ENCODE measurements around the gene DGUOK. TPM values are rescaled to one million over a fixed set of nuclear protein-coding genes. Genes with fewer than 3 reads are reported as not detected.

The DGUOK gene
- total and polyA plus RNA-seq, 7 donors: 31.6 to 132 (median 48.1) TPM

DNA sequence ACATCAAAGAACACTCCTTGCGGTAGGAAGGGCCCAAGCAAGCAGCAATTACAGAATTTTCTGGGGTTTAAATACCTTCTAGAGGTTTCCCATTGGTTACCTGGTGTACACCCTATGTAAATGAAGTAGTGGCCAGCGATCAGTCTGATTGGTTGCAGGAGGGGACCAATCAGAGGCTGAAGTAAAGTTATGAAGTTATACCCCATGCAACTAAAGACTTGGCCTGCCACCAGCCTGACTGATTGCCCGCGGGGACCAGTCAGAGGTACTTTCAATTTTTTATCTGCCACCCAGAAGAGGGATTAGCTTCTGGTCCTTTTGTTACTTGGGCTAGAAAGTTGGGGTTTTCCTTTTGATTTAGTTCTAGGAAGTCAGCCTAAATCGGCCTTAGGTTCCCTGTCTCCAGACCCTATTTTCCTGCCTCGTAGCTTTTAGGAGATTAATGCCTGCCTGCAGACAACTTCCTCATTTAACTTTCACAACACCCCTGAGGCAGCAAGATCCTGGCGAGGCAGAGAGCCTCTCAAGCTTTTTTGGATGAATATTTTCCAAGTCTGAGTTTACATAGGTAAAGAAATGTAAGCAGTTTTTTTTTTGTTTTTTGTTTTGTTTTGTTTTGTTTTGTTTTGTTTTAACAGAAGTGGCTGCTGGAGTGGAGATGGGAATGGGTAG, 1.5 kb upstream of the DGUOK start:
- H3K4me3 ChIP-seq: no peak overlapping the region
- H3K36me3 ChIP-seq: no peaks in the 10 kb centered on the region
- no peak for TF ChIP-seq POLR2AphosphoS5 (IDR thresholded peaks at IDR 0.05)
- no peak for TF ChIP-seq EP300 (IDR thresholded peaks at IDR 0.05)
- no peak for TF ChIP-seq POLR2A (IDR thresholded peaks at IDR 0.05)
- TF ChIP-seq, protein P1, sequence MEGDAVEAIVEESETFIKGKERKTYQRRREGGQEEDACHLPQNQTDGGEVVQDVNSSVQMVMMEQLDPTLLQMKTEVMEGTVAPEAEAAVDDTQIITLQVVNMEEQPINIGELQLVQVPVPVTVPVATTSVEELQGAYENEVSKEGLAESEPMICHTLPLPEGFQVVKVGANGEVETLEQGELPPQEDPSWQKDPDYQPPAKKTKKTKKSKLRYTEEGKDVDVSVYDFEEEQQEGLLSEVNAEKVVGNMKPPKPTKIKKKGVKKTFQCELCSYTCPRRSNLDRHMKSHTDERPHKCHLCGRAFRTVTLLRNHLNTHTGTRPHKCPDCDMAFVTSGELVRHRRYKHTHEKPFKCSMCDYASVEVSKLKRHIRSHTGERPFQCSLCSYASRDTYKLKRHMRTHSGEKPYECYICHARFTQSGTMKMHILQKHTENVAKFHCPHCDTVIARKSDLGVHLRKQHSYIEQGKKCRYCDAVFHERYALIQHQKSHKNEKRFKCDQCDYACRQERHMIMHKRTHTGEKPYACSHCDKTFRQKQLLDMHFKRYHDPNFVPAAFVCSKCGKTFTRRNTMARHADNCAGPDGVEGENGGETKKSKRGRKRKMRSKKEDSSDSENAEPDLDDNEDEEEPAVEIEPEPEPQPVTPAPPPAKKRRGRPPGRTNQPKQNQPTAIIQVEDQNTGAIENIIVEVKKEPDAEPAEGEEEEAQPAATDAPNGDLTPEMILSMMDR (IDR thresholded peaks at IDR 0.05): no peak
- peaks cover 0 to 29% (median 27%) of the 10 kb centered on the region in 4 donors for H3K4me1 ChIP-seq
- no peak overlapping the region for H3K27ac ChIP-seq
- WGBS, 2 donors: 23 to 66% methylated on average over 7 of the region's 7 CpGs
- DNase-seq: peak; percentile 45
- intact Hi-C loops (cut with DNase I): loop anchor here (5.0 to 10.0 kb wide), 2 partner anchors 77 to 550 kb away; partner anchors contain the start of gene MRPL53
- H3K27me3 ChIP-seq: no peaks in the 10 kb centered on the region
- H3K9me3 ChIP-seq: no peaks in the 10 kb centered on the region

DNA sequence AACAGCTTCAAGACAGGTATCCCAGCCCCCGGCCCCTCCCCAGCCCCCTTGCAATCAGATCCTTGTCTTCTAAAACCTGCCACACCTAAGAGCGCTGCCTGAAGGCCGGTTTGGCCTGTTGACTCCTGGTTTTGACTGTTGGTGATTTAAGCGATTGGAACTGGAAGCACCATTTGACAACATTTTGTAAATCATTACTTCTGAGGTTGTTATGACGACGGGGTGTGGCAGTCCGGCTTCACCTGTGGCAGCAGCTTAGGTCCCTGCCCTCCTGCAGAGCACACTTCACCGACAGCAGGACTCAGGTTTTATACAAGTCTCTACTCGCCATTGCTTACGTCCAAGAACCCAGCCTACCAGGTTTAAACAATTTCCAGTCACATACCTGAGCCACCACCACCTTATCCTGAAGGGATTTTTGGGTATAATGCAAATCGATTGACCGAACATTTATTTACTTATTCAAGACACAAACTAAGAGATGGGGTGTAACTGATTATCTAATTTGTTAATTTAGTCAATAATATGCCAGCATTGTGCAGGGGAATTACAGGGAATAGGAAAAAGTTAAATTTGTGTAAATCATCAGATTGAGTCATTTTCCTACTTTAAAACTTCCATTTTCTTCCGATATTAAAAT, 707 bp upstream of the DGUOK start:
- Histone ChIP-seq H3K9me3 (no peaks in the 10 kb centered on the region), H3K4me3 (peak overlapping the region in 3 of 4 donors; percentile 67 to 76 (median 75)), H3K27me3 (no peaks in the 10 kb centered on the region), H3K27ac (peak overlapping the region; percentile 93 to 96 (median 94)), H3K36me3 (no peaks in the 10 kb centered on the region), H3K4me1 (peaks cover 0 to 34% (median 28%) of the 10 kb centered on the region in 4 donors)
- TF ChIP-seq POLR2A (IDR thresholded peaks at IDR 0.05) (peak in 1 of 2 donors; percentile 19), POLR2AphosphoS5 (IDR thresholded peaks at IDR 0.05) (no peak), EP300 (IDR thresholded peaks at IDR 0.05) (no peak)
- TF ChIP-seq, protein P1 (IDR thresholded peaks at IDR 0.05): no peak
- intact Hi-C loops (cut with DNase I): loop anchor here (2.0 to 10.0 kb wide), 3 partner anchors 59 to 549 kb away; partner anchors contain the start of genes MRPL53 and TET3
- DNase-seq: peak; percentile 64
- WGBS, 2 donors: 17 to 64% methylated on average over 13 of the region's 13 CpGs

DNA sequence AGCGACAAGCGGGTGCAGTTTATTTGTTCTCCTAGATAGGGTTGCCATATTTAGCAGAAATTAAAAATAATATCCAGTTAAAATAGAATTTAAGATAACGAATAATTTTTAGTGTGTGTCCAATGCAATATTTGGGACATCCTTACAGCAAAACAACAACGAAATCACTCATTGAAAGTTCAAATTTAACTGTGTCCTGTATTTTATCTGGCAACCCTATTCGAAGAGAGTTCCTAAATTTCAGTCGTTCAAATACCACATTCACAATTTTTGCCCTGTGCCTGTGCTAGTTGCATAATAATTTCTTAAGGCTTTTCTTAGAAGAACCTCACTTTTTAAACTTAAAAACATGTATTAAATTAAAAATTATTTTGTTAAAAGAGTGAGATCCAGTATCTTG, 664 bp downstream of the DGUOK start:
- 5 to 17% methylated on average over 6 of the region's 6 CpGs for WGBS, 2 donors
- intact Hi-C loops (cut with DNase I): loop anchor here (2.0 to 10.0 kb wide), 3 partner anchors 57 to 547 kb away; partner anchors contain the start of genes MRPL53 and TET3
- TF ChIP-seq EP300 (IDR thresholded peaks at IDR 0.05) (no peak), POLR2AphosphoS5 (IDR thresholded peaks at IDR 0.05) (no peak), POLR2A (IDR thresholded peaks at IDR 0.05) (no peak)
- TF ChIP-seq, protein P1 (IDR thresholded peaks at IDR 0.05): no peak

GRCh38 chr2:73928963-73929347, 2.3 kb downstream of the DGUOK start:
- Histone ChIP-seq H3K27me3 (no peaks in the 10 kb centered on the region), H3K36me3 (no peaks in the 10 kb centered on the region), H3K9me3 (no peaks in the 10 kb centered on the region), H3K27ac (no peak overlapping the region), H3K4me1 (peaks cover 0 to 52% (median 35%) of the 10 kb centered on the region in 4 donors), H3K4me3 (no peak overlapping the region)
- no peak for TF ChIP-seq POLR2AphosphoS5 (IDR thresholded peaks at IDR 0.05)
- TF ChIP-seq, protein P1 (IDR thresholded peaks at IDR 0.05): no peak
- TF ChIP-seq POLR2A (IDR thresholded peaks at IDR 0.05): no peak
- TF ChIP-seq EP300 (IDR thresholded peaks at IDR 0.05): no peak
- intact Hi-C loops (cut with DNase I): loop anchor here (5.0 to 10.0 kb wide), 2 partner anchors 73 to 546 kb away; partner anchors contain the start of gene MRPL53
- no peak for DNase-seq
- WGBS, 2 donors: 16 to 54% methylated on average over 2 of the region's 2 CpGs

More for the DNA sequence above, 664 bp downstream of the DGUOK start:
- peaks cover 0 to 44% (median 35%) of the 10 kb centered on the region in 4 donors for H3K4me1 ChIP-seq
- peak overlapping the region; percentile 93 to 96 (median 94) for H3K27ac ChIP-seq
- no peak for DNase-seq
- H3K36me3 ChIP-seq: no peaks in the 10 kb centered on the region
- H3K9me3 ChIP-seq: no peaks in the 10 kb centered on the region
- peak overlapping the region; percentile 63 to 76 (median 71) for H3K4me3 ChIP-seq
- H3K27me3 ChIP-seq: no peaks in the 10 kb centered on the region

All from sigmoid colon (tissue), 7 donors.